NOMO-1 treated with dmso at 0.1 percent for 144 hours (cell line): ENCODE results near the gene GPR157.
"Not testable (repeated sequence)": the region's sequence is repeated elsewhere in the genome, so short reads cannot be mapped to it uniquely, and the experiment has no call there.

ENCODE experiments used
- DNase-seq: peaks from one replicate; lab custom pipeline; 2025; ENCODE audit not compliant: unreplicated experiment; lab: John Stamatoyannopoulos, UW

The GPR157 gene

GRCh38 chr1:9149151-9149550 lies 20.2 kb upstream of the GPR157 start:
- no peak for DNase-seq

GRCh38 chr1:9146156-9146555 lies 17.3 kb upstream of the GPR157 start:
- DNase-seq = no peak

GRCh38 chr1:9145714-9146113 lies 16.8 kb upstream of the GPR157 start:
- no peak for DNase-seq

- no peak for DNase-seq
Measured at GRCh38 chr1:9145021-9145668, 16.2 kb upstream of the GPR157 start.

- not testable (repeated sequence) for DNase-seq
Measured at GRCh38 chr1:9144494-9144893, 15.6 kb upstream of the GPR157 start.

GRCh38 chr1:9143250-9143649 lies 14.3 kb upstream of the GPR157 start:
- DNase-seq = peak; percentile 13

- no peak for DNase-seq
Measured at GRCh38 chr1:9139930-9140329, 11.0 kb upstream of the GPR157 start.

GRCh38 chr1:9136932-9137331 lies 8.0 kb upstream of the GPR157 start:
- no peak for DNase-seq

GRCh38 chr1:9135073-9135836 lies 6.4 kb upstream of the GPR157 start:
- DNase-seq = peak; percentile 42

GRCh38 chr1:9133870-9134585 lies 5.1 kb upstream of the GPR157 start:
- DNase-seq = no peak

GRCh38 chr1:9129266-9130041 lies 552 bp upstream of the GPR157 start:
- peak; percentile 61 for DNase-seq

- no peak for DNase-seq
Measured at GRCh38 chr1:9128166-9128519, 759 bp downstream of the GPR157 start.

- DNase-seq = no peak
Measured at GRCh38 chr1:9127395-9128165, 1.3 kb downstream of the GPR157 start.

- no peak for DNase-seq
Measured at GRCh38 chr1:9126511-9126910, 2.4 kb downstream of the GPR157 start.

GRCh38 chr1:9125847-9126246 lies 3.1 kb downstream of the GPR157 start:
- not testable (repeated sequence) for DNase-seq

GRCh38 chr1:9125325-9125724 lies 3.6 kb downstream of the GPR157 start:
- no peak for DNase-seq

GRCh38 chr1:9124389-9124788 lies 4.5 kb downstream of the GPR157 start:
- not testable (repeated sequence) for DNase-seq

- not testable (repeated sequence) for DNase-seq
Measured at GRCh38 chr1:9123665-9124064, 5.2 kb downstream of the GPR157 start.

- no peak for DNase-seq
Measured at GRCh38 chr1:9121496-9122409, 7.1 kb downstream of the GPR157 start.
